T follicular helper cell (primary cell): Measurements from ENCODE around the gene WDR76.
"Not testable (repeated sequence)": the region's sequence is repeated elsewhere in the genome, so short reads cannot be mapped to it uniquely, and the experiment has no call there.

Source experiments
- DNase-seq: peaks from one replicate; pipeline ENCODE4 v3.0.0-alpha.2; 2020; ENCODE audit warnings: low read depth
- total RNA-seq, 2 experiments: gene quantifications; one replicate each; lab custom pipeline; 2026; lab: John Stamatoyannopoulos, UW

Gene WDR76
- total RNA-seq = 26.0 to 26.3 reads per million in 2 experiments

GRCh38 chr15:43826508-43827341, at the start of gene WDR76:
WDR76 (plus strand) TSS chr15:43827002; CDS start chr15:43827033, 31 bp downstream.
- DNase-seq = peak; percentile 48

GRCh38 chr15:43777267-43777914, 49.4 kb upstream of the WDR76 start:
- DNase-seq = peak; percentile 79

GRCh38 chr15:43779016-43779415, 47.8 kb upstream of the WDR76 start:
- DNase-seq = no peak

- DNase-seq = no peak
Observed at GRCh38 chr15:43789409-43789808, 37.4 kb upstream of the WDR76 start.

- DNase-seq = peak; percentile 99
Observed at GRCh38 chr15:43791993-43792760, 34.6 kb upstream of the WDR76 start, which contains the start of gene SERF2. SERF2 (plus strand) TSS chr15:43792320; CDS start chr15:43792377, 57 bp downstream.

- no peak for DNase-seq
Observed at GRCh38 chr15:43792761-43793476, 33.9 kb upstream of the WDR76 start.

GRCh38 chr15:43793647-43794046, 33.2 kb upstream of the WDR76 start:
- no peak for DNase-seq

GRCh38 chr15:43794269-43795037, 32.3 kb upstream of the WDR76 start:
- DNase-seq = no peak

- no peak for DNase-seq
Observed at GRCh38 chr15:43795197-43795596, 31.6 kb upstream of the WDR76 start.

- no peak for DNase-seq
Observed at GRCh38 chr15:43795997-43796396, 30.8 kb upstream of the WDR76 start.

GRCh38 chr15:43796566-43796965, 30.2 kb upstream of the WDR76 start:
- DNase-seq = no peak

- DNase-seq = no peak
Observed at GRCh38 chr15:43799209-43799944, 27.4 kb upstream of the WDR76 start.

- no peak for DNase-seq
Observed at GRCh38 chr15:43799945-43800285, 26.9 kb upstream of the WDR76 start, which contains the start of gene SERINC4. SERINC4 (minus strand) TSS chr15:43800220; CDS start chr15:43799986, 234 bp downstream.

GRCh38 chr15:43800286-43801141, 26.3 kb upstream of the WDR76 start, which contains the start of gene HYPK:
HYPK (plus strand) TSS chr15:43800599; CDS start chr15:43800623, 24 bp downstream.
- peak; percentile 86 for DNase-seq

GRCh38 chr15:43802676-43803075, 24.1 kb upstream of the WDR76 start:
- not testable (repeated sequence) for DNase-seq

GRCh38 chr15:43808435-43808950, 18.3 kb upstream of the WDR76 start:
- no peak for DNase-seq

GRCh38 chr15:43808960-43809678, 17.7 kb upstream of the WDR76 start:
- no peak for DNase-seq

- not testable (repeated sequence) for DNase-seq
Observed at GRCh38 chr15:43815064-43815463, 11.7 kb upstream of the WDR76 start.
